ENCODE measurements around the gene CCDC78.

Gene CCDC78

GRCh38 chr16:716200-716568, 10.1 kb downstream of the CCDC78 start:
- peak overlapping the region; percentile 100 for H2AK5ac ChIP-seq (ENCODE audit: low read depth, low read length)
- H3K4me3 ChIP-seq (ENCODE audit: low read length in 2 of 2) = peak overlapping the region; percentile 62 to 96
- H2BK15ac ChIP-seq (ENCODE audit: low read length) = peak overlapping the region; percentile 100
- peak overlapping the region; percentile 99 for H3K4me2 ChIP-seq (ENCODE audit: insufficient read depth, low read length, poor library complexity, severe bottlenecking)
- H3K9me3 ChIP-seq (replicated peaks in 1 of 2; ENCODE audit: control insufficient read depth in 2 of 2, insufficient read depth in 1 of 2, low read depth in 1 of 2, low read length in 2 of 2) = no peaks in the 10 kb centered on the region
- peaks cover 11 to 28% of the 10 kb centered on the region in 2 donors for H3K36me3 ChIP-seq (replicated peaks in 1 of 2; ENCODE audit: control insufficient read depth in 2 of 2, insufficient read depth in 2 of 2, low read length in 2 of 2)
- WGBS, 2 donors (ENCODE audit: extremely low coverage in 2 of 2, insufficient read length in 2 of 2, insufficient replicate concordance in 1 of 2) = no CpG with 5 or more reads among the region's 12 CpGs
- peak overlapping the region; percentile 97 for H3K27ac ChIP-seq (replicated peaks; ENCODE audit: low read length)
- peak; percentile 84 for DNase-seq (ENCODE audit: low spot score)
- H3K79me1 ChIP-seq (ENCODE audit: low read depth, low read length) = peaks cover 38% of the 10 kb centered on the region
- peak overlapping the region; percentile 100 for H3K4ac ChIP-seq (ENCODE audit: low read length)
- peaks cover 44 to 55% of the 10 kb centered on the region in 2 donors for H3K4me1 ChIP-seq (ENCODE audit: control insufficient read depth in 2 of 2, insufficient read depth in 1 of 2, low read depth in 1 of 2, low read length in 2 of 2)
- peak overlapping the region; percentile 71 for H3K14ac ChIP-seq (ENCODE audit: low read length)
- H3K27me3 ChIP-seq (ENCODE audit: control insufficient read depth in 3 of 3, insufficient read depth in 3 of 3, low read depth in 1 of 3, low read length in 3 of 3) = peaks cover 0 to 7% (median 0%) of the 10 kb centered on the region in 3 experiments
- peak overlapping the region; percentile 100 for H3K18ac ChIP-seq (ENCODE audit: low read length)
- H2BK120ac ChIP-seq (ENCODE audit: low read depth, low read length) = peak overlapping the region; percentile 100
- peak overlapping the region; percentile 82 for H4K8ac ChIP-seq (ENCODE audit: low read depth, low read length)
- H2AFZ ChIP-seq (ENCODE audit: low read length) = no peak overlapping the region
- no peak overlapping the region for H4K91ac ChIP-seq (ENCODE audit: low read depth, low read length, poor library complexity)
- H3K9ac ChIP-seq (ENCODE audit: low read depth, low read length, poor library complexity) = peak overlapping the region; percentile 97
- H2BK5ac ChIP-seq (ENCODE audit: low read length) = peak overlapping the region; percentile 100
- peak overlapping the region; percentile 100 for H2BK12ac ChIP-seq (ENCODE audit: low read length)
- peak overlapping the region; percentile 89 for H3K23ac ChIP-seq (ENCODE audit: low read depth, low read length, poor library complexity)

- Histone ChIP-seq H2BK5ac (ENCODE audit: low read length) (peak overlapping the region; percentile 100), H3K4me1 (ENCODE audit: control insufficient read depth in 2 of 2, insufficient read depth in 1 of 2, low read depth in 1 of 2, low read length in 2 of 2) (peaks cover 47 to 61% of the 10 kb centered on the region in 2 donors), H3K4me3 (ENCODE audit: low read length in 2 of 2) (peak overlapping the region; percentile 62 to 96), H2BK15ac (ENCODE audit: low read length) (peak overlapping the region; percentile 99), H3K23ac (ENCODE audit: low read depth, low read length, poor library complexity) (peak overlapping the region; percentile 89), H2BK12ac (ENCODE audit: low read length) (peak overlapping the region; percentile 100), H3K79me1 (ENCODE audit: low read depth, low read length) (peaks cover 35% of the 10 kb centered on the region), H3K4me2 (ENCODE audit: insufficient read depth, low read length, poor library complexity, severe bottlenecking) (peak overlapping the region; percentile 99), H3K14ac (ENCODE audit: low read length) (peak overlapping the region; percentile 71), H2AK5ac (ENCODE audit: low read depth, low read length) (peak overlapping the region; percentile 100), H3K9ac (ENCODE audit: low read depth, low read length, poor library complexity) (peak overlapping the region; percentile 98), H3K4ac (ENCODE audit: low read length) (peak overlapping the region; percentile 100), H3K27me3 (ENCODE audit: control insufficient read depth in 3 of 3, insufficient read depth in 3 of 3, low read depth in 1 of 3, low read length in 3 of 3) (peaks cover 0 to 7% (median 0%) of the 10 kb centered on the region in 3 experiments), H3K9me3 (replicated peaks in 1 of 2; ENCODE audit: control insufficient read depth in 2 of 2, insufficient read depth in 1 of 2, low read depth in 1 of 2, low read length in 2 of 2) (no peaks in the 10 kb centered on the region), H4K8ac (ENCODE audit: low read depth, low read length) (peak overlapping the region; percentile 82), H4K91ac (ENCODE audit: low read depth, low read length, poor library complexity) (no peak overlapping the region), H3K18ac (ENCODE audit: low read length) (peak overlapping the region; percentile 100), H3K36me3 (replicated peaks in 1 of 2; ENCODE audit: control insufficient read depth in 2 of 2, insufficient read depth in 2 of 2, low read length in 2 of 2) (peaks cover 11 to 28% of the 10 kb centered on the region in 2 donors), H2BK120ac (ENCODE audit: low read depth, low read length) (peak overlapping the region; percentile 100), H3K27ac (replicated peaks; ENCODE audit: low read length) (peak overlapping the region; percentile 97), H2AFZ (ENCODE audit: low read length) (no peak overlapping the region)
- WGBS, 2 donors (ENCODE audit: extremely low coverage in 2 of 2, insufficient read length in 2 of 2, insufficient replicate concordance in 1 of 2) = no CpG with 5 or more reads among the region's 74 CpGs
- DNase-seq (ENCODE audit: low spot score) = no peak
Observed at GRCh38 chr16:715477-716199, 10.6 kb downstream of the CCDC78 start.

- Histone ChIP-seq H3K4me2 (ENCODE audit: insufficient read depth, low read length, poor library complexity, severe bottlenecking) (peak within 1 kb of the TSS; percentile 99), H2BK5ac (ENCODE audit: low read length) (peak within 1 kb of the TSS; percentile 100), H3K4me3 (ENCODE audit: low read length in 2 of 2) (peak within 1 kb of the TSS; percentile 62 to 96), H3K23ac (ENCODE audit: low read depth, low read length, poor library complexity) (peak within 1 kb of the TSS; percentile 89), H3K9ac (ENCODE audit: low read depth, low read length, poor library complexity) (peak within 1 kb of the TSS; percentile 98), H4K91ac (ENCODE audit: low read depth, low read length, poor library complexity) (peak within 1 kb of the TSS; percentile 85), H3K9me3 (replicated peaks in 1 of 2; ENCODE audit: control insufficient read depth in 2 of 2, insufficient read depth in 1 of 2, low read depth in 1 of 2, low read length in 2 of 2) (no peaks in the 10 kb centered on the region), H2AK5ac (ENCODE audit: low read depth, low read length) (peak within 1 kb of the TSS; percentile 100), H3K36me3 (replicated peaks in 1 of 2; ENCODE audit: control insufficient read depth in 2 of 2, insufficient read depth in 2 of 2, low read length in 2 of 2) (peaks cover 11 to 28% of the 10 kb centered on the region in 2 donors), H4K8ac (ENCODE audit: low read depth, low read length) (peak within 1 kb of the TSS; percentile 86), H2AFZ (ENCODE audit: low read length) (peak within 1 kb of the TSS; percentile 90), H3K27me3 (ENCODE audit: control insufficient read depth in 3 of 3, insufficient read depth in 3 of 3, low read depth in 1 of 3, low read length in 3 of 3) (peaks cover 0 to 7% (median 0%) of the 10 kb centered on the region in 3 experiments), H3K27ac (replicated peaks; ENCODE audit: low read length) (peak within 1 kb of the TSS; percentile 97), H3K4me1 (ENCODE audit: control insufficient read depth in 2 of 2, insufficient read depth in 1 of 2, low read depth in 1 of 2, low read length in 2 of 2) (peaks cover 51 to 64% of the 10 kb centered on the region in 2 donors), H3K4ac (ENCODE audit: low read length) (peak within 1 kb of the TSS; percentile 100), H2BK12ac (ENCODE audit: low read length) (peak within 1 kb of the TSS; percentile 100), H2BK15ac (ENCODE audit: low read length) (peak within 1 kb of the TSS; percentile 99), H2BK120ac (ENCODE audit: low read depth, low read length) (peak within 1 kb of the TSS; percentile 100), H3K79me1 (ENCODE audit: low read depth, low read length) (peaks cover 32% of the 10 kb centered on the region), H3K18ac (ENCODE audit: low read length) (peak within 1 kb of the TSS; percentile 100), H3K14ac (ENCODE audit: low read length) (peak within 1 kb of the TSS; percentile 71)
- no CpG with 5 or more reads among the region's 108 CpGs for WGBS, 2 donors (ENCODE audit: extremely low coverage in 2 of 2, insufficient read length in 2 of 2, insufficient replicate concordance in 1 of 2)
- peak; percentile 87 for DNase-seq (ENCODE audit: low spot score)
Observed at GRCh38 chr16:714558-715476, 11.4 kb downstream of the CCDC78 start, which contains the start of gene METRN. METRN (plus strand) TSS chr16:715118; CDS start chr16:715290, 172 bp downstream.

Measured in neuronal stem cell (in vitro differentiated cells).